T-helper 9 cell (primary cell): ENCODE results near the gene CXCL10.
"Not testable (repeated sequence)": the region's sequence is repeated elsewhere in the genome, so short reads cannot be mapped to it uniquely, and the experiment has no call there.

Experiments used
- DNase-seq: peaks from one replicate; pipeline ENCODE4 v3.0.0-alpha.2; 2020
- total RNA-seq, 2 donors: gene quantifications; one replicate each; lab custom pipeline; 2026; lab: John Stamatoyannopoulos, UW

The CXCL10 gene
- 0 reads per million in 2 donors for total RNA-seq

DNA sequence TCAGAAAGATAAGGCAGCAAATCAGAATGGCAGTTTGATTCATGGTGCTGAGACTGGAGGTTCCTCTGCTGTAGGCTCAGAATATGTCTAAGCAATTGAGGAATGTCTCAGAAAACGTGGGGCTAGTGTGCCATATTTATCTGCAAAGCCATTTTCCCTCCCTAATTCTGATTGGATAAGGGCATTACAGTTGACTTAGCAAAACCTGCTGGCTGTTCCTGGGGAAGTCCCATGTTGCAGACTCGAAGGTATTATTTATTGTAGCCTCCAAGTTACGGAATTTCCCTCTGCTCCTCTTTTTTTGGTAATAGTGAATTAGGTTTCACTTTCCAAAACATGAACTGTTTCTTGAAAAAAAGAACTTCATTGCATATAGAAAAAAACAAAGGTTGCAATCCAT is at the start of gene CXCL10:
Gene CXCL10 (minus strand): TSS at position 109 of the 400 bp plus-strand sequence. CDS start 66 bp downstream, at position 43.
- no peak for DNase-seq

DNA sequence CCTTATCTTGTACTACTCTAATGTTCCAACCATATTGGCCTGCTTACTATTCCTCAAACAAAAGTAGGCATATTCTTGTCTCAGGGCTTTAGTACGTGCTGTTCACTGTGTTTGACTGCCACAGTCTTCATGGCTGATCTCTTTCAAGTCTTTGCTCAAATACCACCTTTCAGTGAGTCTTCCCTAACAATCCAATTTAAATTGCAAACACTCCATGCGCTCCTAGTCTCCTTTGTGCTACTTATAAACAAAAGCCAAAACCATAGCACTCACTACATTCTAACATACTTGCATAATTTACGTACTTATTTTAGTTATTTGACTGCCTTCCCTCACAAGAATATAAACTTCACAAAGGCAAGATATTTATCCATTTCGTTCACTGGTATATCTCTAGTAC is 49.5 kb upstream of the CXCL10 start:
- DNase-seq = no peak

DNA sequence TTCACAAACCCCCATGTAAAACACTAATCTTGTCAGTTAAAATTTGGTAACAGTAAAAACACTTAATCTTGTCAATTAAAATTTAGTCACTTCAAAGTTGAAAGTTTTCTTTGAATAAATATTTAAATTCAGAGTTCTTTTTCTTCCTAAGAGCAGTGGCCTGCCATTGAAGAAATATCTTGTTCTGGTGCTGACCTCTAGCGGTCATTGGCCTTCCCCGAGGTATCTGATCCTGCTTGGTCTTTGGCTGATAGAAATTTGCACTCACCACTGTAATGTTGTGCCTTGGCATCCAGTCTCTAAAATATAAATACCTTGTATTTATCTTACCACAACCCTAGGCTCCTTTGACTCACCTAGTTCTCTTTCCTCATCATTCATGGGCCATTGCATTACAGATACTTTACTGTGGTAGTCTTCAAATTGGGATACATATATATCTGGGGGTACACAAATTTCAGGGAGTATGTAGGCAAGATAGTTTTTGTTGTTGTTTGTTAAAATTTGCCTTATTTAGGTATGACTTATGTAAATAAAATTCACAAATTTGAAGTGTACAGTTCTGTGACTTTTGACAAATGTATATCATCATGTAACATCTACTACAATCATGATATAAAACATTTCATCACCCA is 44.5 kb upstream of the CXCL10 start:
- DNase-seq = peak; percentile 51

DNA sequence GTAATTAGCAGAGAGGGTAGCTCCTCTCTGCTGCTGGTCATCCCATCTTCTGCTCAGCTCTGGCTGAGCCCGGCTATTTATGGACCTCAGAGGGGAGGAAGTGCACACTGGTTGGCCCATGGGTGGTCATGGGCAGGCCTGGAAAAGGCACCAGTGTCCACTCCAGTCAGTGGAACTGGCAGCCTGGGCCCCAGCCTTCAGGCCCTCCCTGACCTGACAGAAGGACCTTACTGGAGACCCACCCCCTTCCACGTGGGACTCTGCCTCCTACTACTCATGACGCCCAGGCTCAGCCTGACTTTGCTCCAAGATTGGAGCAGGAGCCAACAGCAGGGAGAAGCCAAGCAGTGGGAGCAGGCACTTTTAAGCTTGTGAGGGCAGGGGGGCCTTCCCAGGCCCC is 43.2 kb upstream of the CXCL10 start:
- no peak for DNase-seq

DNA sequence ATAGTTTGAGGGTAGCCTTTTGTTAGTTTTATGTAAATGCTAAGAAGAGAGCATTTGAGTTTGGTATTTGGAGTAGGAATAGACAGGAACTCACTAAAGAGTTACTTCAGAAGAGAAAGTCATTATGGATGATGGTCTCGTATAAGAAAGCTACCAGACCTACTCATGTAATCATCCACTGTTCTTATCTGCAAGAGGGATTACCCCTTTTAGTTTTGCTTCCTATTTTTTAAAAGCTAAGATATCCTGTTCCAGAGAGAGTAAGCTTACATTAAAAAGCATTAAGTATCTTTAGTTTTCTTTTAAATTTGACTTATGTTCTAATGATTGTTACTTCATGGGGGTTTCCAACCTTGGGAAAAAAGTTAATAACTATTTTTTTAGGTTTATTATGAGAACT is 38.7 kb upstream of the CXCL10 start:
- DNase-seq = no peak

DNA sequence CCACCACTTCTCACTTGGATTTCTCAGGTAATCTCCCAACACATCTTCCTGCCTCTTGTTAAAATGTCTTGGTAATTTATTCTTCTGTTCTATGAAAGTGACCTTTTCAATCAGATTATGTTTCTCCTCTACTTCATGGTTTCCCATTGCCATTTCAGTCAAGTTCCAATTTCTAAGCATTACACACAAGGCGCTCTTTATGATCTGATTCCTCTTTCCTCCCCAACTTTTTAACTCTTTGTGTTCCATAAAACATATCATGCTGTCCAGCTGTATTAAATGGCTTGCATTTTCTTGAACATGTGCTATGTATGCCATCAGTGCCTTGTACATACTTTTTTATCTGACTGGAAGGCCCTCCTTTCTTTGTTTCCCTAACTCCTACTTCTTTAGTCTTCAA is 38.1 kb upstream of the CXCL10 start:
- no peak for DNase-seq

DNA sequence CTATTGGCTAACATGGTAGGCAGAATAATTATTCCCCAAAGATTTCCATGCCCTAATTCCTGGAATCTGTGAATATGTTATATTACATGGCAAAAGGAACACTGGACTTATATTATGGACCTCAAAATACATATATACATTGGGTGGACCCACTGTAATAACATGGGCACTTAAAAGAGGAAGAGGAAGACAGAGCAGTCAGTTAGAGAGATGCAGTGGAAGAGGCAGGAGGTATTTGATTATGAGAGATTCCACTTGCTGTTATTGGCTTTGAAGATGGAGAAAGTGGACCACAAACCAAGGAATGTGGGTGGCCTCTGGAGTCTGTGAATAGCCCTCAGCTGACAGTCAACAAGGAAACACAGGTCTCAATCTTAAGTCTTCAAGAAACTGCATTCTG is 37.2 kb upstream of the CXCL10 start:
- no peak for DNase-seq

DNA sequence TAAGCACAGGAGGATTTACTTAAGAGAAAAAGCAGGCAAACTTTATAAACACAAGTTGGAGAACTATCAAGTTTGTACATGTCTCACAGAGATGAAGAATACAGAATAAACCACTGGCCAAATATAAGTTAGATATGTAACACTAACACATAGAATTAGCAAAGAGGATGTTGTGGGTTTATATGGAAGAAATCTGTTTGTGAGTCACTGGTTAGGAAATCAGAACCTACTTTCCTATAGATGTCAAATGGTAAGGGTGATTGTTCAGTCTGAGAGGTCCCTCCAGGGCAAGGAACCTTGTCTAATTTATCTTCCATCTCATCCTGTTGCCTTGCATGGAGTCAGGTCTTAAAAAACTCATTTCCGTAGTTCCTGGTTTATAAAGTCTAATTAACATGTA is 36.5 kb upstream of the CXCL10 start:
- DNase-seq = no peak

DNA sequence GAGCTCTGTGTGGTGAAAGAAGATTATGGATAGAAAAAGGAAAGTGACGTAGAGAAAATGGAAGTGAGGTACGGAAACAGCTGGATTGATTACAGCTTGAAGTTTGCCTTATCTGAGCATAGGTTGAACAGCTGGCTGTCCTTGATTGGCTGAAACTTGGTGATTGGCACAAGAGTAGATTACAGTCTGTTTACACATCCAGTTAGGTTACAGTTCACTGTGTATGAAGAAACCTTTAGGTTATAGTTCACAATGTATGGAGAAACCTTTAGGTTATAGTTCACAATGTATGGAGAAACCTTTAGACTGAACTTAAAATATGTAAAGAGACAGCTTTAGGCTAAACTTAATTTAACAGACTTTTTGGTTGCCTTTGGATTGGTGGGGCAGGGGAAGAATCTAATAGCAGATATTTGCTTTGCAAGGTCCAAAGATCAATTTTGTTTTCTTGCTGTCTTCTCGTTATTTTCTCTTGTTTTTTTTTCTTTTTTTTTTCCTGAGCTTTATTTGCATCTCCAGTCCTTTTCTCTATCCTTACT is 35.7 kb upstream of the CXCL10 start:
- no peak for DNase-seq

DNA sequence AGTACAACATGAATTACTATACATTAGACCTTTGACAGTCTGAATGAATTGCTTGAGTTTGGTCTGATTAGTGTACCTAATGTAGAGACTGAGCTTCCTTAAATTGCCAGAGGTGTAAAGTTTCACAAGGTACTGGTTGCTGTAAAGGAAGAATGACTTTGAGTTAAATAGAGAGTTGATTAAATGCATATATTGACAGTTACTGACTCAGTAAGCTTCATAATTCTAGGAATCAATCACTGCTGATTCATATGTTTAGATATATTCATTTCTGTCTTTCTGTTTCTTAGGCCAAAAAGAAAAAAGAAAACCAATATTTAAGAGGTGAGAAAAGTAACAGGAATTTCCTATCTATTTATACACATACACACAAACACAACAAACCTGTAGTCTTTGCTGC is 35.0 kb upstream of the CXCL10 start:
- no peak for DNase-seq

DNA sequence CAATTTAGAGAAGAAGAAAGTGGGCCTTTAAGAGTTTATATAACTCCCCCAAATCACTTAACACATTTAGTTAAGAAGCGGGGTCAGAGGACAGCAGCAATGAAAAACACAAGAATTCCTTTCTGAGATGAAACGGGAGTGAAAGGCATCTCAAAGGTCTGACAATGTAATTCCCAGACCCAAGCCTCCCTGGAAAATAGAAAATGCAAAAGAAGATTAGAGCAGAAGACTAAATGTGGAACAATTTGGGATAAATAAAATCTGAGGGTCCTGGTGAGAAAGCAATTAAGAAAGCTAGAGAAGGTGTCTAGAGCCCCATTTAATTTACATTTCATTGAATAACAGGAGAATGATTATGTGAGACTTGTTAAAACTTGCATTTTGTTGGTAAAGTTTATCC is 32.1 kb upstream of the CXCL10 start:
- DNase-seq = no peak

DNA sequence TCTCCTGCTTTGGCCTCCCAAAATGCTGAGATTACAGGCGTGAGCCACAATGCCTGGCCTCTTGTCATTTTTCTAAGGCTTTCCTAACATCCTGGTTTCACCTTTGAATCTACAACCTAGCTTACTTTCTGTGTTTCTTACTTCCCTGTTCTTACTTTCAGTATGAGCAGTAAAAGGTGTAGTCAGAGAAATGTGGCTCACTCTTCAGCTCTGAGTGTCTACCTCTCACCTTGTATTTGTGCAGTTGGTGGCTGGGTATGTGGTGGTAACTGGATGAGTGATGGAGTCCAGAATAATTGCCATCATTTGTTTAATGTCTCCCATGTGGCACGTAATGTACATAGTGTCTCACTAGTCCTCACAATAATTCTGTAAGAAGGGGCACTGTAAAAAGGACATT is 31.7 kb upstream of the CXCL10 start:
- DNase-seq = no peak

DNA sequence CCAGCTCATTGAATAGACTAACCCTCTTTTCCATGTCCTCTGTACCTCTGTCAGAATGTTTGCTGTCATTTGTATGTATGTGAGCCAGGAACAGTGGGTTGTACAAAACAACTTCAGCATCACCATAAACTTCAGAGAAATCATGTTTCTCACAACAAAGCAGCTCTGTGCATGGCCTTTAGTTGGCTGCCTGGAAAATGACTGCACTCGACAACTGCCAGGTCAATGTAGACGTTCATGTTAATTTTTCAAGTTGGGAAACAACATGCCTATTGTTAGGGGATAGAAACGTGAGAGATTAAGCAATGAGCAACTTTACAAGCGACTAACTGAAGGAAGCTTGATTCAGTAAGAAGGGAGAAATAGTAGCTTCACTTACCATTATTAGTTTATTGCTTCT is 30.4 kb upstream of the CXCL10 start:
- DNase-seq = no peak

DNA sequence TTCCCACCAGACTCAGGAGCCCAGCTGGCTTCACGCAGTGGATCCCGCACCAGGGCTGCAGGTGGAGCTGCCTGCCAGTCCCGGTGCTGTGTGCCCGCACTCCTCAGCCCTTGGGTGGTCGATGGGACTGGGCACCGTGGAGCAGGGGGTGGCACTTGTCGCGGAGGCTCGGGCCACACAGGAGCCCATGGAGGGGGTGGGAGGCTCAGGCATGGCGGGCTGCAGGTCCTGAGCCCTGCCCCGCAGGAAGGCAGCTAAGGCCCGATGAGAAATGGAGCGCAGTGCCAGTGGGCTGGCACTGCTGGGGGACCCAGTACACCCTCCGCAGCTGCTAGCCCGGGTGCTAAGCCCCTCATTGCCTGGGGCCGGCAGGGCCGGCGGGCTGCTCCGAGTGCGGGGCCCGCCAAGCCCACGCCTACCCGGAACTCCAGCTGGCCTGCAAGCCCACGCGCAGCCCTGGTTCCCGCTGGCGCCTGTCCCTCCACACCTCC is 27.3 kb upstream of the CXCL10 start:
- DNase-seq = not testable (repeated sequence)

DNA sequence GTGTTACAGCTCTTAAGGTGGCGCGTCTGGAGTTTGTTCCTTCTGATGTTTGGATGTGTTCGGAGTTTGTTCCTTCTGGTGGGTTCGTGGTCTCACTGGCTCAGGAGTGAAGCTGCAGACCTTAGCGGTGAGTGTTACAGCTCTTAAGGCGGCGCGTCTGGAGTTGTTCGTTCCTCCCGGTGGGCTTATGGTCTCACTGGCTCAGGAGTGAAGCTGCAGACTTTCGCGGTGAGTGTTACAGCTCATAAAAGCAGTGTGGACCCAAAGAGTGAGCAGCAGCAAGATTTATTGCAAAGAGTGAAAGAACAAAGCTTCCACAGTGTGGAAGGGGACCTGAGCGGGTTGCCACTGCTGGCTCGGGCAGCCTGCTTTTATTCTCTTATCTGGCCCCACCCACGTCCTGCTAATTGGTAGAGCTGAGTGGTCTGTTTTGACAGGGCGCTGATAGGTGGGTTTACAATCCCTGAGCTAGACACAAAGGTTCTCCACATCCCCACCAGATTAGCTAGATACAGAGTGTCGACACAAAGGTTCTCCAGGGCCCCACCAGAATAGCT is 26.6 kb upstream of the CXCL10 start:
- DNase-seq = not testable (repeated sequence)

DNA sequence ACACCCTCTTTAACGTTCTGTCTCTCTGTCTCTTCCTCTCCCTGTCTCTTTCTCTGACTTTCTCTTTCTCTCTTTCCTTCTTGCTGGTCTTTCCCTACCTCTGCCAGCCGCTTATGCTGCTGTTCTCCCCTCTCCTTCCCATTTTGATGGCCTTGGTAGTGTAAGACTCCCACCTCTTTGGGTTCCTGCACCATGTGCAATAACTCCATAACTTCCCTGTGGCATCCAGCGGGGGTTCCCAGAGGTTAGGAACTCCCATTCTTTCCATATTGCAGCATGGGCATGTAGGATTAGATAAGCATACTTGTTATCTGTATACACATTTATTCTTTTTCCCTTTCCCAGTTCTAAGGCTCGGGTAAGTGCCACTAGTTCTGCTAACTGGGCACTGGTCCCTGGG is 21.4 kb upstream of the CXCL10 start:
- DNase-seq = not testable (repeated sequence)

DNA sequence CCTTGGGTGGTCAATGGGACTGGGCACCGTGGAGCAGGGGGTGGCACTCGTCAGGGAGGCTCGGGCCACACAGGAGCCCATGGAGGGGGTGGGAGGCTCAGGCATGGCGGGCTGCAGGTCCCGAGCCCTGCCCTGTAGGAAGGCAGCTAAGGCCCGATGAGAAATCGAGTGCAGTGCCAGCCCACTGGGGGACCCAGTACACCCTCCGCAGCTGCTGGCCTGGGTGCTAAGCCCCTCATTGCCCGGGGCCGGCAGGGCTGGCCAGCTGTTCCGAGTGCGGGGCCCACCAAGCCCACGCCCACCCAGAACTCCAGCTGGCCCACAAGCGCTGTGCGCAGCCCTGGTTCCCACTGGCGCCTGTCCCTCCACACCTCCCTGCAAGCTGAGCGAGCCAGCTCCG is 20.0 kb upstream of the CXCL10 start:
- DNase-seq = not testable (repeated sequence)

DNA sequence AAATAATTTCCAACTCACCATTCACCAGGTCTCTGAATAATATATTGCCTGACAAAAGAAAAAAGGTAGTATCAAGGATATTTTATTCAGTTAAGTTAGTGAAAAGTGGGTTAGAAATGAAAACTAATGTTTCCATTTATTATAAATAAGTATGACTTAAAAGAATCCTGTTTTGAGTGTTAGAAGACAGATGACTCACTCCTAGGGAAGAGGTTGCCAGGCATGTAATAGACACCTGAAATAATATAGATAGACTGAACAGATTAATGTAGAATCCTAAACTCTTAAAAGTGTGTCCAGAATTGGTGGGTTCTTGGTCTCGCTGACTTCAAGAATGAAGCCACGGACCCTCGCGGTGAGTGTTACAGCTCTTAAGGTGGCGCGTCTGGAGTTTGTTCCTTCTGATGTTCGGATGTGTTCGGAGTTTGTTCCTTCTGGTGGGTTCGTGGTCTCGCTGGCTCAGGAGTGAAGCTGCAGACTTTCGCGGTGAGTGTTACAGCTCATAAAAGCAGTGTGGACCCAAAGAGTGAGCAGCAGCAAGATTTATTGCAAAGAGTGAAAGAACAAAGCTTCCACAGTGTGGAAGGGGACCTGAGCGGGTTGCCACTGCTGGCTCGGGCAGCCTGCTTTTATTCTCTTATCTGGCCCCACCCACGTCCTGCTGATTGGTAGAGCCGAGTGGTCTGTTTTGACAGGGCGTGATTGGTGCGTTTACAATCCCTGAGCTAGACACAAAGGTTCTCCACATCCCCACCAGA is 19.1 kb upstream of the CXCL10 start:
- DNase-seq = not testable (repeated sequence)

DNA sequence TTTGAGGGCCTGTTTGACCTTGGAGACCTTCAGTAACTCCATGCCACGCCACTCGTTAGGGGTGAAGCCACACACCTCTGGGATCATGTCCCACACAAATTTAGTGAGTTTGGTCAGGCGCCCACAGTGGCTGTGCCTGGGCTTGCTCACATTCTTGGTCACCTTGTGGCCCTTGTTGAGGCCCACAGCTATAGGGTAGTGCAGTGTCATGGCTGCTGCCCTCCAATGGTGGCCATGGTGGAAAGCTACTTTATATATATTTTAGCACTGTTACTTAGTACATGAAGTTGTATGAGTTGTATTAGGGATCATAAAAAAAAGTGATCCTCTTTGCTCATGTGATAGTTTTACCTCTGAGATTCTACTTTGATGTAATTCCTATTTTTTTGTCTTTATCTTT is 13.6 kb upstream of the CXCL10 start:
- no peak for DNase-seq

DNA sequence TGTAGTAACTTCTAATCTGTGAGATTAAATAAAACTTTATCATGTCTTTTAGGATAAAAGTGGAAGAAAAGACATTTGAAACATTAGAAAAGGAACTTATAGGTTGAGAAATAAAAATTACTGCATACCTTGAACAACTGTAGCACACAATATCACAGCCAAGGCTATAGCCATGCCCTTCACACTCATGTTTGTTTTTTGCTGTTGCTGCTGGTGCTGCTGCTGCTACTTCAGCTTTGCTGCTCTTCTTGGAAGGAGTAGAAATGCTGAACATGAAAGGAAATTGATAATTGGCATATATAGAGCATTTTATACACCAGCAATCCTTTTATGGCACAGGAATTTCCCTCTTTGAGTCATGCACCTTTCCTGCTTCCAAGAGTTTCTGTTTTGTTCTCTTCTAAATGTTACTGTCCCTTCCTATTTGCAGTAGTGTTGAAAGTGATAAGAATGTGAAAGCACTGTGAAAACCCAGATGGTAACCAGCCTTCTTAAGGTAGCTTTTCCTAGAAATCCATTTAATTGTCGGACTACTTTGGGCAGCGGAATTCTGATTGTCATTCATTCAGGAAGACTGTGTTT is 12.6 kb upstream of the CXCL10 start, which contains the start of gene CXCL11:
Gene CXCL11 (minus strand): TSS at position 272 of the 582 bp plus-strand sequence. CDS start 83 bp downstream, at position 189.
- DNase-seq = no peak

DNA sequence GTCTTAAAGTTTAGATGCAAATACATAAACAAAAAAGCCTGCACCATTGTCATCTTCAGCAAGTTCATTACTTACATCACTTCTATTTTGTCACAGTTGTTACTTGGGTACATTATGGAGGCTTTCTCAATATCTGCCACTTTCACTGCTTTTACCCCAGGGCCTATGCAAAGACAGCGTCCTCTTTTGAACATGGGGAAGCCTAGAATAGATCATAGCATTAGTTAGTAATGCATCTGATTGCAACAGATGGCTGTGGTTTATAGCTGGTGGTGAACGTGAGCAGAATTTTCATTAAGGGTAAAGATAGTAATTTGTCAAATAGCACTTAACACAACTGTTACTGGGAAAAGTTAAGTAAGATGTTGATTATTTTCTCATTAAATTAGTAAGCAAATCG is 11.8 kb upstream of the CXCL10 start:
- DNase-seq = no peak

DNA sequence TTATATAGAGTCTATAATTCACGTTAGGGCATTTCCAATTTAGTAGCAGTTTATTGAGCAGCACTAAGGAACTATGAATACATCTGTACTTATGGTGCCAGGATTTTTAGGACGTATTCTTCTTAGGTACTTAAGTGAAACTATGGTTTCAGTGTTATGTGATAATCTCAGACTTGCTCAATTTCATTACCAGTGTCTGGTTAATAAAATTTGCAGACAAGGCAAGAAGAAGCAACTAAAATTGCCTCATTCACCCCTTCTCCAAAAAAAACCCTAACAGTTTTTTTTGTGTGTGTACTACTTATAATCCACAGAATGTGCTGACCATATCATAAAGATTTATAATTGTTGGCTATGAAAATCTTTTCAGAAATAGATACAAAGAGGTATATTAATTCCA is 6.0 kb upstream of the CXCL10 start:
- DNase-seq = no peak

DNA sequence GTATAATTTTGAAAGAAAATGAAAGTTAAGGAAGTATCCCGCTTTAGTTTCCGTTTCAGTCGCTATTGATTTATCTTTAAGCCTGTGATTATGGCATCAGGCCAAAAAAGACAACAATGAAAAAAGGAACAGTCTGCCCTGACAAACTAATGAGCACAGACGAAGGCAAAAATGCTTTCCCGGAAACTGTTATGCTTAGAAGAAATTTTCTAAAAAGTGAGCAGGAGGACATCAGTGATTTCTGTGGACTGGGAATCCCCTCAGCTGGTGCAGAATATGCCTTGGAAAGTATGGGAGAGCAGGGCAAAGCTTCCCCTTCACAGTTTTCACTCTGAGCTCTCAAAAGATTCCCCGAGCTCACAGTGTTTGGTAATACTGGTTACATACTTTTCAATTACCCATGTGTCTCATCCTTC is 5.1 kb upstream of the CXCL10 start:
- no peak for DNase-seq
